PC-9 (cell line): ENCODE measurements around the gene TMEM132E.

Experiments used
- EZH2 ChIP-seq: fragments of 200-600 bp; sonication (generic); IDR thresholded peaks from 2 replicates; pipeline ENCODE4 v1.8.0; 2017; ENCODE audit warnings: antibody characterized with exemption, low read depth
- TF ChIP-seq, protein P1 (sequence below): fragments of 200-600 bp; sonication (generic); conservative IDR thresholded peaks from 2 replicates; pipeline ENCODE4 v1.6.1; 2017; ENCODE audit warnings: mixed run types, antibody characterized with exemption, mild to moderate bottlenecking, moderate library complexity

- TF ChIP-seq, protein P1, sequence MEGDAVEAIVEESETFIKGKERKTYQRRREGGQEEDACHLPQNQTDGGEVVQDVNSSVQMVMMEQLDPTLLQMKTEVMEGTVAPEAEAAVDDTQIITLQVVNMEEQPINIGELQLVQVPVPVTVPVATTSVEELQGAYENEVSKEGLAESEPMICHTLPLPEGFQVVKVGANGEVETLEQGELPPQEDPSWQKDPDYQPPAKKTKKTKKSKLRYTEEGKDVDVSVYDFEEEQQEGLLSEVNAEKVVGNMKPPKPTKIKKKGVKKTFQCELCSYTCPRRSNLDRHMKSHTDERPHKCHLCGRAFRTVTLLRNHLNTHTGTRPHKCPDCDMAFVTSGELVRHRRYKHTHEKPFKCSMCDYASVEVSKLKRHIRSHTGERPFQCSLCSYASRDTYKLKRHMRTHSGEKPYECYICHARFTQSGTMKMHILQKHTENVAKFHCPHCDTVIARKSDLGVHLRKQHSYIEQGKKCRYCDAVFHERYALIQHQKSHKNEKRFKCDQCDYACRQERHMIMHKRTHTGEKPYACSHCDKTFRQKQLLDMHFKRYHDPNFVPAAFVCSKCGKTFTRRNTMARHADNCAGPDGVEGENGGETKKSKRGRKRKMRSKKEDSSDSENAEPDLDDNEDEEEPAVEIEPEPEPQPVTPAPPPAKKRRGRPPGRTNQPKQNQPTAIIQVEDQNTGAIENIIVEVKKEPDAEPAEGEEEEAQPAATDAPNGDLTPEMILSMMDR = no peak
- TF ChIP-seq EZH2 = no peak
Observed at GRCh38 chr17:34581446-34582184, 2.2 kb downstream of the TMEM132E start.
